GM18951 (cell line): ENCODE results near the gene FGF4.

Experiments used
- POLR2A ChIP-seq: IDR thresholded peaks from 4 replicates; pipeline ENCODE4 v1.6.1; 2011; ENCODE audit warnings: mild to moderate bottlenecking; ENCODE audit not compliant: insufficient read length, insufficient read depth; ENCODE audit errors: extremely low read depth
- in situ Hi-C: fragments of 300-500 bp; cut with MboI; formaldehyde crosslinking; loops from one replicate; pipeline ENCODE4 v1.12.0; 2022; ENCODE audit warnings: low sequenced_read_pairs, mixed read lengths, inconsistent platforms; ENCODE audit not compliant: unreplicated experiment

FGF4 gene

GRCh38 chr11:69814902-69815301 is 39.8 kb upstream of the FGF4 start:
- TF ChIP-seq POLR2A = no peak
- in situ Hi-C loops = no loop called here

DNA sequence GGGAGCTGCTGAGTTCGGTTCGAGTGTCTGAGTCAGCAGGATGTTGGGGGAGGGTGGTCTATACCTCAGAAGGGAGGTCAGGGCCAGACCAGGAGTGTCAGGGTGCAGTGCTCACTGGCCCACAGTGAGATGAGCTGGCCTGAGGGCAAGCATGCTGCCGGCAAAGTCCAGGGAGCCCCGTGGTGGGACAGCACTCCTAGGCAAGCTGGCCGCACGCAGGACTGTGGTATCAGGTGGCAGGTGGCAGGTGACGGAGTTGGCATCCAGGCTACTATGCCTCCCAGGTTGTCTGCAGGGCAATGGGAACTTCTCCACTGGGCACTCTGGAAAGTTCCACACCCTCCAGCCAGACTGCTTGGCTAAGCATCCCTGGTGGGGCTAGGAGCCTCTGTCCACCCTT is 39.3 kb upstream of the FGF4 start:
- no peak for TF ChIP-seq POLR2A
- in situ Hi-C loops = no loop called here

GRCh38 chr11:69813839-69814238 is 38.7 kb upstream of the FGF4 start:
- in situ Hi-C loops = no loop called here
- no peak for TF ChIP-seq POLR2A

DNA sequence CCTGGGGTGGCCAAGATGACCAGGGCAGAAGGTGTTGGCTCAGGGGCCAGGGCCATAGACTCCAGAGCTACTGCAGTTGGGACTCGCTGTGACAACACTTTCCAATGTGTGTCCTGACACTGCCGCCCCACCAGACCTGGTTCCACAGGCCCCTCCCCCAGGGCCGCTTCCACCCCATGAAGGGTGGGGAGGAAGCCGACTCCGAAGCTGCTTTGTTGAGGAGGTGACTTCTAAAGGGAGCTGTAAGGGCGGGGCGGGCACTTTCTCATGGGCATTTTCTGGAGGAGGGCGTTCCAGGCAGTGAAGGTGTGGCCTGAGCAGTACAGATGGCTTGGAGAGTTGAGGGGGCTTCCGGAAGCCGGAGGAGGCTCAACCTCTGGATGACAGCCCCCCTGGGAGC is 37.8 kb upstream of the FGF4 start:
- TF ChIP-seq POLR2A = no peak
- in situ Hi-C loops = no loop called here

DNA sequence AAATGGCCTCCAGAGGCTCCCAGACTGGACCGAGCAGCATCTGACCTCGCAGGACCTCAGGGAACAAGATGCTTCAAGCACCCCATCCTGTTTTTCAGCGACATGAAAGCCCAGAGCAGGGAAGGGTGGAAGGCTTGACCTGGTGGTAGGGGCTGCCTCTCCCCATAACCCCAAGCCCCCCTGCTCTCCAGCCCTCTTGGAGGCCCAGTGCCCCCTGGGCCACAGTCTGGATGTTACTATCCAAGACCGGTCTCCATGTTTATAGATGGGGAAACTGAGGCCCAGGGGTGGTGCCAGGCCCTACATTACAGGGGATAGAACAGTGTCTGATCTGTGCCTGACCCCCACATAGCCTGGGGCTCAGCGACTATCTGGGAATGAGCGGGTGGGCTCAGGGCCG is 37.1 kb upstream of the FGF4 start:
- TF ChIP-seq POLR2A = no peak

GRCh38 chr11:69811431-69811830 is 36.3 kb upstream of the FGF4 start:
- TF ChIP-seq POLR2A = no peak
- in situ Hi-C loops = no loop called here

More for the DNA sequence above, 37.1 kb upstream of the FGF4 start:
- in situ Hi-C loops = no loop called here

DNA sequence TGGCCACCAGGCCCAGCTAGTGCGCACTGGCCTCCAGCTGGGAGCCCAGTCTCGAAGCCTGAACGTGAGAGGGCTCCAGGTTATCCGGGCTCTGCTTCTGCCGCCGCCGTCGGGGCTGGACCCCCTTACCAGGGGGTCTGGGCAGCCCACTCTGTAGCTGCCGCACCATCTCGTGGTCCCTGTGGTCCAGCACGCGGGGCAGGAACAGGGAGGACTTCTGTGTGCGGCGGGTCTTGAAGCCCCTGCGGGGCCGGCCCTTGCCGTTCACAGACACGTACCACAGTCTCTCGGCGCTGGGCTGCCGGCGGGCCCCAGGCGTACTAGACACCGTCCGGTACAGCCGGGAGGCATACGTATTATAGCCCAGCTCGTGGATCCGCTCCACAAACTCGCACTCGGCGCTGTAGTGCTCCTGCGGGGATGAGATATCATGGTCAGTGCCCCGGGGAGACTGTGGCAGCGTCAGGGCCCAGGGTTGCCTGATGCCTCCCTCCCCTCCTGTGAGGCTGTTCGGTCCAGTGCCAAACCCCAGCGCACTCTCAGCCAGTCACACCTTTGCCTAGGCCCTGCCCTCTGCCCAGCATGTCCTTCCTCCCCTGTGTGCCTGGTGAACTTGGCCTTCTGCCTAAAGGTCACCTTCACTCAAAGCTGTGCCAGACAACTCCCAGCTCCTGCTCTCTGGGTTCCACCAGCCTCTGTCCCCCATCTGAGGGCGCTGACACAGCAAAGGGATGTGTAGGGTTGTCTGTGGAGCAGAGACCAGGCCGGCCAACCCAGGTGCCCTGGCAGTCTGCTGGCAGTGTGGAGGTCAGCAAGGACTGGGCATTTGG is 35.4 kb upstream of the FGF4 start:
- no peak for TF ChIP-seq POLR2A
- in situ Hi-C loops = no loop called here

GRCh38 chr11:69808667-69809086 is 33.5 kb upstream of the FGF4 start:
- TF ChIP-seq POLR2A = no peak
- in situ Hi-C loops = no loop called here

- in situ Hi-C loops = no loop called here
Measured at GRCh38 chr11:69807106-69807815, 32.1 kb upstream of the FGF4 start.

DNA sequence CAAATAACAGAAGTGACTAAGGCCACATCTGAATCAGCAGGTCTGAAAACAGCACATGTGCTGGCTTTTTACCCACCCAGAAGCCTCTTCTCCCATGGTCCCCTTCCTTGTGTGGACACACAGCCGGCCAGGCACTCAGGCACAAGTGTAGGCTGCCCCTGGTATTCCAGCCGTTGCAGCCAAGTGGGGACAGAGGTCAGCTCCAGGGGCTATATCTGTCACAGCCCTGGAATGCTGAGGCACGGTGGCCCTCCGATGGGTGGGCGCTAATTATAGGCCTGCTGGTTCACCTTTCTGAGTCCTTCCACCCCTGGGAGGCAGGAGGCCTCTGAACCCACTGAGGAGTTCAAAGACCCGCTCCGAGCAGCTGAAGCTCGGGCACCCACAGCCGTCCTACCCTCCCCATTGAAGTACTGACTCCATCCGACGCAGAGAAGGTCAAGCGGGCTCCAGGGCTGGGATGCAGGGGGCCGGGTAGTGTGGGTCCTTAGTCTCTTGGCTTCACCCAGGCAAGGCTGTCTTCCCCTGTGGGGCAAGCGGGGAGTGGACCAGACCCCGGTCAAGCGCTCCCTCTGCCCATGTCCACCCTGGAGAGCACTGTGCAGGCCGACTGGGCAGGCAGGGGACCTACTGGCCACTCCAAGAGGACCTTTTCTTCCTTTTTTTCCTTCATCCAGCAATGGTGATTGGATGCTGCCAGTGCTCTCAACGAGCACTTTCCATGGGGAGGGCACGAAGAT is 29.8 kb upstream of the FGF4 start:
- TF ChIP-seq POLR2A = no peak
- in situ Hi-C loops = no loop called here

More at GRCh38 chr11:69807106-69807815, 32.1 kb upstream of the FGF4 start:
- TF ChIP-seq POLR2A = no peak

DNA sequence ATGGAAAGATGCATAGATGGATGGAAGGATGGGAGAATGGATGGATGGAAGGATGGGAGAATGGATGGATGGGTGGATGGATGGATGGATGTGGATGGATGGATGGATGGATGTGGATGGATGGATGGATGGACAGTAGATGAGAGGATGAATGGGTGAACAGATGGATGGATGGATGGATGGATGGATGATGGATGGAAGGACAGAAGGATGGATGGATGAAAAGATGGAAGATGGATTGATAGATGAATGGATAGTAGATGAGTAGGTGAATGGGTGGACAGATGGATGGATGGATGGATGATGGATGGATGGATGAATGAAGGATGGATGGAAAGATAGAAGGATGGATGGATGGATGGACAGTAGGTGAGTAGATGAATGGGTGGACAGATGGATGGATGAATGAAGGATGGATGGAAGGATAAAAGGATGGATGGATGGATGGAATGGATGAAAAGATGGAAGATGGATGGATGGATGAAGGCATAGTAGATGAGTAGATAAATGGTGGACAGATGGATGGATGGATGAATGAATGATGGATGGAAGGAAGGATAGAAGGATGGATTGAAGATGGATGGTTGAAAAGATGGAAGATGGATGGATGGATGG is 28.6 kb upstream of the FGF4 start:
- in situ Hi-C loops = no loop called here

DNA sequence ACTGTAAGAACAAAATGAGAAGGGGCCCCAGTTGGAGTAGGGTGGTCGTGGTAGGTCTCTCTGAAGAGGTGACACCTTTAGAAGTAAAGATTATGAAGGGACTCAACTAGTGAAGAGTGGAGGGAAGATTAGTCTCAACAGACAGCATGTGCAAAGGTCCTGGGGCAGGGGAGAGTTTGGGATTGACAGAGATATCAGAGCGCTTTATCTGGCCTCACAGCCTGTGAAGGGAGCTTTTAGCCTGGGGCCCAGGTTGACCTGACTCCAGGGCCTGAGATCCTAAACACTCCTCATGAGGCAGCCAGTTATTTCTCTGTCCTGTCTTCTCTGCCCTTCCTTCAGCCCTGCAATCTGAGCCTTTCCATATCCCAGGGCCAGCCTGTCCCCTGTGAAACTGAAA is 27.9 kb upstream of the FGF4 start:
- TF ChIP-seq POLR2A = no peak
- in situ Hi-C loops = no loop called here

More for the DNA sequence above, 28.6 kb upstream of the FGF4 start:
- no peak for TF ChIP-seq POLR2A

DNA sequence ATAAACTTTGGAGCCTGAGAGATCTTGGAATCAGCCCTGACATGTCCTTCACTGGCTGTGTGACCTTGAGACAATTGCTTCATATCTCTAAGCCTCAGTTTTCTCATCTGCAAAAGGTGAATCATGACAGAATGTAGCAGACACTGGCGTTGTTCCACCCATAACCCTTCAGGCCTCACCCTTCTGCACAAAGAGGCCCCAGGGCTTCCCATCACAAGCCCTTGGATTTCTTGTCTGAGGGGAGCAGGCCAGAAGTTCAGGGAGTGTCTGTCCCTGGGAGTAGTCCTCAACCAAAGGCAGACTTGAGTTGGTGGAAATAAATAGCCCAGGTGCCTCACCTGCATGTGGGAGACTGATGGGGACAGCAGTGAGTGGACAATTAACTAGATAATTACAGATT is 27.4 kb upstream of the FGF4 start:
- in situ Hi-C loops = no loop called here
- TF ChIP-seq POLR2A = no peak
